Measurements from ENCODE around the gene NEDD1.

The NEDD1 gene

GRCh38 chr12:96872961-96873360 lies 34.1 kb upstream of the NEDD1 start:
- no peak for DNase-seq (ENCODE audit: extremely low spot score)
- TF ChIP-seq FOXA1 (IDR thresholded peaks at IDR 0.05): no peak
- TF ChIP-seq TARDBP (IDR thresholded peaks at IDR 0.05): no peak
- TF ChIP-seq L3MBTL2 (conservative IDR thresholded peaks at IDR 0.05): no peak
- no peak for TF ChIP-seq SP1 (IDR thresholded peaks at IDR 0.05)
- TF ChIP-seq ARNT (IDR thresholded peaks at IDR 0.05): no peak
- CTCF ChIA-PET: no interaction called here
- POLR2A ChIA-PET: no interaction called here

- no peak for DNase-seq (ENCODE audit: extremely low spot score)
- TF ChIP-seq BHLHE40 (IDR thresholded peaks at IDR 0.05; ENCODE audit: borderline replicate concordance): no peak
- no peak for TF ChIP-seq ARNT (IDR thresholded peaks at IDR 0.05)
- TF ChIP-seq TARDBP (IDR thresholded peaks at IDR 0.05): no peak
- TF ChIP-seq HDGF (IDR thresholded peaks at IDR 0.05; ENCODE audit: borderline replicate concordance): no peak
- no peak for TF ChIP-seq FOXA1 (IDR thresholded peaks at IDR 0.05)
- no peak for TF ChIP-seq ELF4 (IDR thresholded peaks at IDR 0.05)
- TF ChIP-seq NFRKB (IDR thresholded peaks at IDR 0.05): no peak
- no peak for TF ChIP-seq LEF1 (IDR thresholded peaks at IDR 0.05; ENCODE audit: borderline replicate concordance)
- TF ChIP-seq SUZ12 (IDR thresholded peaks at IDR 0.05): no peak
- no peak for TF ChIP-seq PKNOX1 (IDR thresholded peaks at IDR 0.05)
- no peak for TF ChIP-seq CTBP1 (IDR thresholded peaks at IDR 0.05; ENCODE audit: borderline replicate concordance)
- no peak for TF ChIP-seq FOXM1 (IDR thresholded peaks at IDR 0.05; ENCODE audit: borderline replicate concordance)
- ChIA-PET CTCF (no interaction called here), POLR2A (no interaction called here)
Observed at GRCh38 chr12:96874211-96874610, 32.8 kb upstream of the NEDD1 start.

GRCh38 chr12:96876966-96877365 lies 30.1 kb upstream of the NEDD1 start:
- ChIA-PET POLR2A (no interaction called here), CTCF (no interaction called here)
- DNase-seq (ENCODE audit: extremely low spot score): no peak
- TF ChIP-seq ZNF384 (IDR thresholded peaks at IDR 0.05) (no peak), SP1 (IDR thresholded peaks at IDR 0.05) (no peak), ELF4 (IDR thresholded peaks at IDR 0.05) (no peak), SUZ12 (IDR thresholded peaks at IDR 0.05) (no peak), PKNOX1 (IDR thresholded peaks at IDR 0.05) (no peak), TARDBP (IDR thresholded peaks at IDR 0.05) (no peak), BHLHE40 (IDR thresholded peaks at IDR 0.05; ENCODE audit: borderline replicate concordance) (no peak), FOXA1 (IDR thresholded peaks at IDR 0.05) (no peak), FOXK2 (IDR thresholded peaks at IDR 0.05) (no peak), LEF1 (IDR thresholded peaks at IDR 0.05; ENCODE audit: borderline replicate concordance) (no peak)

- no peak for DNase-seq (ENCODE audit: extremely low spot score)
- ChIA-PET POLR2A (no interaction called here), CTCF (interaction anchor here (0.9 kb wide), 1 partner anchor 21 kb away, joined by 3 read pairs; no protein-coding TSS in a partner anchor)
- TF ChIP-seq SUZ12 (IDR thresholded peaks at IDR 0.05) (no peak), PKNOX1 (IDR thresholded peaks at IDR 0.05) (no peak), FOXM1 (IDR thresholded peaks at IDR 0.05; ENCODE audit: borderline replicate concordance) (no peak), SP1 (IDR thresholded peaks at IDR 0.05) (no peak), TARDBP (IDR thresholded peaks at IDR 0.05) (no peak), L3MBTL2 (conservative IDR thresholded peaks at IDR 0.05) (no peak), CTBP1 (IDR thresholded peaks at IDR 0.05; ENCODE audit: borderline replicate concordance) (no peak), FOXK2 (IDR thresholded peaks at IDR 0.05) (no peak), ZNF384 (IDR thresholded peaks at IDR 0.05) (no peak), FOXA1 (IDR thresholded peaks at IDR 0.05) (no peak), NFRKB (IDR thresholded peaks at IDR 0.05) (no peak), LEF1 (IDR thresholded peaks at IDR 0.05; ENCODE audit: borderline replicate concordance) (no peak), ARNT (IDR thresholded peaks at IDR 0.05) (no peak), BHLHE40 (IDR thresholded peaks at IDR 0.05; ENCODE audit: borderline replicate concordance) (no peak), HDGF (IDR thresholded peaks at IDR 0.05; ENCODE audit: borderline replicate concordance) (no peak), ELF4 (IDR thresholded peaks at IDR 0.05) (no peak)
Observed at GRCh38 chr12:96878704-96879103, 28.4 kb upstream of the NEDD1 start.

GRCh38 chr12:96879301-96879700 lies 27.8 kb upstream of the NEDD1 start:
- ChIA-PET CTCF (no interaction called here), POLR2A (no interaction called here)
- DNase-seq (ENCODE audit: extremely low spot score): no peak
- TF ChIP-seq SP1 (IDR thresholded peaks at IDR 0.05): no peak
- no peak for TF ChIP-seq HDGF (IDR thresholded peaks at IDR 0.05; ENCODE audit: borderline replicate concordance)
- TF ChIP-seq SUZ12 (IDR thresholded peaks at IDR 0.05): no peak
- no peak for TF ChIP-seq FOXK2 (IDR thresholded peaks at IDR 0.05)

GRCh38 chr12:96880220-96880619 lies 26.8 kb upstream of the NEDD1 start:
- POLR2A ChIA-PET: no interaction called here
- TF ChIP-seq BHLHE40 (IDR thresholded peaks at IDR 0.05; ENCODE audit: borderline replicate concordance) (no peak), FOXA1 (IDR thresholded peaks at IDR 0.05) (no peak), CTBP1 (IDR thresholded peaks at IDR 0.05; ENCODE audit: borderline replicate concordance) (no peak), TARDBP (IDR thresholded peaks at IDR 0.05) (no peak), LEF1 (IDR thresholded peaks at IDR 0.05; ENCODE audit: borderline replicate concordance) (no peak), ZNF384 (IDR thresholded peaks at IDR 0.05) (no peak), SP1 (IDR thresholded peaks at IDR 0.05) (no peak), PKNOX1 (IDR thresholded peaks at IDR 0.05) (no peak), HDGF (IDR thresholded peaks at IDR 0.05; ENCODE audit: borderline replicate concordance) (no peak), ELF4 (IDR thresholded peaks at IDR 0.05) (no peak), FOXK2 (IDR thresholded peaks at IDR 0.05) (no peak), SUZ12 (IDR thresholded peaks at IDR 0.05) (no peak), L3MBTL2 (conservative IDR thresholded peaks at IDR 0.05) (no peak), ARNT (IDR thresholded peaks at IDR 0.05) (no peak), FOXM1 (IDR thresholded peaks at IDR 0.05; ENCODE audit: borderline replicate concordance) (no peak), NFRKB (IDR thresholded peaks at IDR 0.05) (no peak)

More at GRCh38 chr12:96880220-96880619, 26.8 kb upstream of the NEDD1 start:
- no peak for DNase-seq (ENCODE audit: extremely low spot score)
- CTCF ChIA-PET: no interaction called here
